ENCODE results near the gene CTPS1.

Gene CTPS1

DNA sequence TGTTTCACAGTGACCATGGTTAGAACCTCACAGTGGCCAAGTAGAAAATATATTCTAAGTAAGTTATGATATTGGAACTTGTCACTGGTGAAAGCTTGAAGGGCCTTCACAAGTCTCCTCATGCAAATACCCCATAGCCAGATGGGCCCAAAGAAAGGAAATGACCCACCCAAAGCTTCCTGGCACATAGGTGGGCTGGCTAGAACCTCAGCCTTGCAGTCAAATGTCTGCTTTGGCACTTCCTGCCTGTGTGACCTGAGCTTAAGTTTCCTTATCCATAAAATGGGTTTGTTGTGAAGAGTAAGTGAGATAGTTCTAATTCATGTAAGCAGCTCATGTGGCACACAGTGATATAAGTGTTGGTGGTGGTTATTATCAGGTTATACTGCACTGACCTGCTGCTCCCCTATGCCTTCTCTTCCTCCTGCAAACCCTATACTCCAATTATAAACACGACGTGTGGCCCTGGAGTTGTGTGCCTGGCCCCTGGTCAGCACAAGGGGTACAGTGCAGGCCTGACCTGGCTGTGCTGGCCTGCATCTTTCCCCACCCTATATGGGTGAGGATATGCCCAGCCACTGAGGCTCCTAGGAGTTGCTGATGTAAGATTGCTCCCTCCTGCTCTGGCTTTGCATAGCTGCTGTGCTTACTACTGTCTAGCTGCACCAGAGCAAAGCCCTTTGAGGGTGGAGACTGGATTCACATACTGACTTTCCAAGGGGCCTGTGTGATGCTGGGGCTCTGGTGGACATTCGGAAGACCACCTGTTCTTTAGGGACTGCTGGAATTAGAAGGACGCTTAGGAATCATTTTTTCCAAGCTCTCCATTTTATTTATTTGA is 46.7 kb downstream of the CTPS1 start:
- no peak for DNase-seq

DNA sequence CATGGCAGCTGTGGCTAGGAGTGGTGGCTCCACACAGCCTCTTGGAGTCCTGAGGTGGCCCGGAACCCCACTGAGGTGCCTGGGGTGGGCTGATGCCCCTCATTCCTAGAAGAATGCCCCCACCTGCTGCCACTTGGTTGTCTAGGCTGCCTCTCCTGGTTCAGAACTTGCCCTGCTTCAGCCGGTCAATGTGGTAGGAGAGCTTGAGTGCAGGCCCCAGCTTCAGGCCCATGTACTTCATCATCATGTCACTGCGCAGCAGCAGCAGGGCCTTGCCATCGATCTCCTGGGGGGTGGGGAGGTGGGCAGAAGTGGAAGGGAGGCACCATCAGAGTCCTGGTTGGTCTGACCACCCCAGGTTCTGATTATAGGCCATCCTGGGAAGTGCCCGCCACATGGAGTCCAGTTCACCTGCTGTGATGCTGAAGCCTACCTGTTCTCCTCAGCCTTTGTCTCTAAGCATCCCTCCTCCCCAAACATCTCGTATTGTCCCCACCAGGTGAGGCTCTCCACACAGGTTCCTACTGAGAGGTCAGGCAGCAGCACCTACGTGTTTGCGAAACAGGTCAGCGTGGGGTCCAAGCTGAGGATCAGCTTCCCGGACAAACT is 48.6 kb downstream of the CTPS1 start:
- DNase-seq = no peak

DNA sequence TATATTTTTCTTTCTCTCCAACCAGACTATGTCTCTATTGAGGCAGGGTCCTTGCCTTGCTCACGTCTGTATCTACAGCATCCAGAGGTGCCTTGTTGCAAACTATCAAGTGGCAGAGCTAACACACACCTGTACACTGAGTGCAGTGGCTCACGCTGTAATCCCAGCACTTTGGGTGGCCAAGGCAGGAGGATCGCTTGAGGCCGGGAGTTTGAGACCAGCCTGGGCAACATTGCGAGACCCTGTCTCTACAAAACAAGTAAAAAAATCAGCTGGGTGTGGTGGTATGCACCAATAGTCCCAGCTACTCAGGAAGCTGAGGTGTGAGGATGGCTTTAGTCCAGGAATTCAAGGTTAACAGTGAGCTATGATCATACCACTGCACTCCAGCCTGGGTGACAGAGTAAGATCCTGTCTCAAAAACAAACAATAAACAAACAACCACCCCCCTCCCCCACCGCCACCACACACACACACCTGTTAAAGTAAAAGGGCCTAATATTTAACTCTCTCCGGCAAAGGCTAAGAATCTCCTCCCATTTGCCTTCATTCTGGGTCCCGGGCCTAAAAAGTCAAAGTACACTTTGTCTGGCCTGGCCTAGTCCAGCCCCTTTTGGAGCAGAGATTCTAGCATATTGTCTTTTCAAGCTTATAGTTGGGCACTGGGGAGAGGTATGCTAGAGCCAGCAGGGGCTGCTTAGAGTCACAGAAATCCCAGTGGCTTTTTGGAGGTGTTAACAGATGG is 51.5 kb downstream of the CTPS1 start:
- DNase-seq = no peak

DNA sequence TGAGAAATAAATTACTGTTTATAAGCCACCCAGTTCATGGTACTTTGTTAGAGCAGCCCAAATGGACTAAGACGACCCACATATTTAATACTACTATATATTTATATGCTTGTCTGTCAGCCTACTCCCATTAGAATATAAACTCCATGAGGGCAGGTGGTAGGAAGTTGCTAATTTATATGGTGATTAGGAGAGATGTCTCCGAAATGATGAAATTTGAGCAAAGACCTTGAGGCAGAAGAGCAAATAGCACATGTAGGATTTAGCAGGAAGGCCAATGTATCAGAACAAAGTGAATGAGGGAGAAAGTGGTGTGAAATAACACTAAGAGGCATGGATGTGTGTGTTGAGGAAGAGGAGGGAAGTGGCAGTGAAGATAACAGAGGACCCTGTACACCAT is 52.7 kb downstream of the CTPS1 start:
- no peak for DNase-seq

DNA sequence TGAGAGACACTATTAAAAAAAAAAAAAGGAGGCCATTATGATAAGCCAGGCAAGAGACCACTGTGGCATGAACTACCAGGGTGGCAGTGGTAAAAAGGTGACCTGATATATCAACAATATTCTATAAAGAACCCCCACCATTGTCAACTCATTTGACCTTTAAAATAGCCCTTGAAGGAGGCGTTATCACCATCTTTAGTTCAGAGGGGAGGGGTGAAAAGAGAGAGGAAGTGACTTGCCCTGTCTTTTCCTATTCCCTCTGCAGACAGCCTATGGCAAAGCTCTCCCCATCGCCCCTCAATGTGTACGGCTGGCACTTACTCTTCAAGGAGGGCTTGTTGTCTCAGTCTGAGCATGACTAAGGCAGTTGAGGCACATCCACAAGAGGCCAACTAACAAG is 53.8 kb downstream of the CTPS1 start:
- no peak for DNase-seq

DNA sequence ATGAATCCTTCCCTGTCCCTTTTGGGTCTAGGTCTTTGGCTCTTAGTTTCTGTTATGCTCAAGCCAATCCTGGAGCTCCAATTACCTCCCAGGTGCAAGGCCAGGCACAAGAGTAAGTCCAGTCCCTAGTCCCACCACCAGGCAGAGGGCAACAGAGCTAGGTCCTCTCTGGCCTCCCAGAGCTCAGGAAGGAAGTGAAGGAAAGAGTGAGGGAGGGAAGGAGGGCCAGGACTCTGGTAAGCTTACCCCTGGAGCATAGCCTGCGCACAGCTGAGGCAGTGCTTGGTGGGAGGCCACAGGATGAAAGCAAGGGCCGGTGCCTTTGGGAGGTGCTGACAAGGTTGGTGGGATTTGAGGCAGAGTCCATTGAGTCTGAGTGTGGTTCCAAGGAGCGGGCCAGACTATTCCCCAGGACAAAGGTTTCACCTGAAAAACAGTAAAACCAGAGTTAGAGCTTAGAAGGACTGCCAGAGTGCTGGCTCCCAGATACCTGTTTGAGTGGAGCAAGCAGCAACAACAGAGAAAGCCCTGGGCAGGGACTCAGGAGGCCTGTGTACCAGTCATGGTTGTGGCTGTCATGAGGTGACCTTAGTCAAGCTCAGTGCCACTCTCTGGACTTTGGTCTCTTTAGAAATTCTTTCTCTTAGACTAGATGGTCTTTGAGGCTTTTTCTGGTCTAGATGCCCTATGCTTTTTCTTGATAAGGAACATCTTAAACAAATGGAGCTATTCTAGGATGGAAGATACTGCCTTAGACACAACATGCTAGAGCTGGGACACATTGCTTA is 57.8 kb downstream of the CTPS1 start:
- no peak for DNase-seq

DNA sequence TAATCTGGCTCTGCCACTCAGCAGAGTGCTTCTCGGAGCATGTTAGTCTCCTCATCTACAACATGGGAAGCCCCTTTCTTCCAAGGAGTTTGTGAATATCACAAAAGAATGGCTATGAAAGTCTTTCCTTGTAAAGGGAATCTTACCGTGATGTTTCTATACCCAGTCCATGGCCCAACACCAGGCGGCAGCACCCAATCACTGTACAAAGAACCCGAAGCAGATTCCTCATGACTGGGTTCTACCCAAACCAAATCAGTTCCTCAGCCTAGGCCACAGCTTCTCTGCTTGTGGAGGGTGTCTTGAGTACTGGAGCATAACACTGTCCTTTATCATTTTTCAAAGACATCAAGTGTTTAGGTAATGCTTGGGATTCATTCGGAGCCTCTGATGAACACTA is 58.6 kb downstream of the CTPS1 start:
- no peak for DNase-seq

DNA sequence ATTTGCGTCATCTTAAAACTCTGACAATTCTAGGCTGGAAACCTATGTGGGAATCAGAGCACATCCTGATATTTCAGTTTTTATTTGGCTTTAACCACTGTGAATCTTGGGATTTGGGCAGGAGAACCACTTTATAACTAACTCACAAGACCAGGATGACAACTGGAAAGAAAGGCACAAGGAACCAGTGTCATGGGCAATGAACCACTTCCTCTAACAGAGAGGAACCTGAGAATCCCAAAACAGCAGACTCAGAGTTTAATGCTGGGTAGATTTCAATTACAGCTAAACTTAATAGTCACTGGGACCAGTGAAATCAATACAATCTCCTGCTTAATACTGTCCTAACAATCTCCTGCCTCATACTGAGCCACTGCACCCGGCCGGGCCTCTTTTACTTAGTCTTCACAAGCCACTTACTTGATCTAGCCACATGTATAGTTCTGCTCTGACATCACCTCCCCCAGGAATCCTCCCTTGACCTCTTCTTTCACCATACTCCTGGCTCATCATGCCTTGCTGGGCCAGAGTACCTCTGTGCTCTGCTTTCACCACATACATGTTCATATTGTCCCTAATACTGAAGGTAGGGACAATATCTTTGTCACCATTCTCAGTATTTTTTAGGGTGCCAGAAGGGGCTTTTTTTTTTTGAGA is 62.2 kb downstream of the CTPS1 start:
- DNase-seq = no peak

DNA sequence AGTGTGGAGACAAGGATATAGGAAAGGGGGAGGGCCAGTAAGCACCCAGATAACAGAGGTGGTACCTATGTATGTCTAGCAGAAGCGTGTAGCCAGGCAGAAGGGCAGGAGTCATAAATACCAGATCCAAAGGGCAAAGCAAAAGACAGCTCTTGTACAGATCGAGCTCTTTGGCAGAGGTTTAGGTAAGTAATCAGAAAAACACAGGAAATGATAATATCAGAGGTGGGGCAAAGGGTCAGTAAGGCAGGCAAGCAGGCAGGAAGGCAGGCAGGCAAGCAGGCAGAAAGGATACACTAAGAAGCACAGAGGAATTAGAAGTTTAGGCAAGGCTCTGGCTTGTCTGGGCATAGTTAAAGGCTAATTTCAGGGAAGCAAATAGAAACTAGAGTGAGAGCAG is 64.7 kb downstream of the CTPS1 start:
- DNase-seq = no peak

DNA sequence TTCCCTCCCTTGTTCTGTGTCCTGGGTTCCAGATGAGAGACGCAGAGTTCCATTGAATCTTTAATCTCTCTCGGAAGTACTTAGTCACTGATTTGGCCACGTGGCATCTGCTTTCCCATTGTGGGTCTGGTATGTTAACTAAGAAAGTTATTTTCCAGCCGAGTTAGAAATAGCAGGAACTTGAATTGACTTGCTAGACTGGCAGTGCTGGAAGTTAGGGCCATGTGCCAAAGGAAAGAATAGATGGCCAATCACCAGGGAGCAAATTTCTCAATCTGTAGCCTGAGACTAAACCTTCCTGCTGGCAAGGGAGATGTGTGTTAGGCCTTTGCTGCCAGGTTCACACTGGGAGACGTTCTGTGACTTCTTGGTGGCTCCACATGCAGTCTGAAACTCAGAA is 66.2 kb downstream of the CTPS1 start:
- DNase-seq = no peak

DNA sequence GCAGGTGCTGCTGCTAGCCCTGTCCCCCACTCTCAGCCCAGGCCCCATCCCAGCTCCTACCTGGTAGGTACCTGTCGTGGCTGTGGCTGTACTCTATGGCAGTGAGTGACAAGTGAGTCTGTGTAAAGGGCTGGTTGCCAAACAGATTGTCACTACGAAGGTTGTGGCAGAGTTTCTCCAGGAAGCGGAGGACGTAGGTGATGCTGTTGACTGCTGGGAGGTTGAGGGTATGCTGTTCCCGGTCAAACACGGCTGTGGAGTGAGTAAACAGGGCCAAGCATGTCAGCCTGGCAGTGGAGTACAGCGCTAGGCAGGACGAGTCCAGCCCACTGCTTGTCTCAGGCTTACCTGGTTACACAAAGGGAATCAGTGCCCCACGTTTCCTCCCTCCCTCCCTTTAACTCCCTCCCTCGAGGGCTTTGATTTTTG is 66.9 kb downstream of the CTPS1 start:
- no peak for DNase-seq

DNA sequence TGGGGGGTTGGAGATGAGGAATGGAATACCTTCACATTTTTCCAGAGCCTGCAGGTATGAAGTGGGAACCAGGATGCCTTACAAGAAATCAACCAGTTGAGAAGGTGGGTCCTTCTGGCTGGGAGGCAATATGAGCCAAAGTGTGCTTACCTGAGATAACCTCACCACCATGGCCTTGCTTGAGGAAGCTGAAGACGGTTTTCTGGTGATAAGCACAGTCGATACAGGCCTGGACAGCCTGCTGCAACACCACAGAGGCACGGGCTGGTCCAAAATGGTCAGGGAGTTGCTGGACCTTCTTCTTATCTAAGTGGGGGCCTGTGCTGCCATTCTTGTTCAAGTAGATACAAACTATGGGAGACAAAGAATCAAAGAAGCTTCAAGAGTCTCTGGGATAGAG is 69.0 kb downstream of the CTPS1 start:
- DNase-seq = no peak

DNA sequence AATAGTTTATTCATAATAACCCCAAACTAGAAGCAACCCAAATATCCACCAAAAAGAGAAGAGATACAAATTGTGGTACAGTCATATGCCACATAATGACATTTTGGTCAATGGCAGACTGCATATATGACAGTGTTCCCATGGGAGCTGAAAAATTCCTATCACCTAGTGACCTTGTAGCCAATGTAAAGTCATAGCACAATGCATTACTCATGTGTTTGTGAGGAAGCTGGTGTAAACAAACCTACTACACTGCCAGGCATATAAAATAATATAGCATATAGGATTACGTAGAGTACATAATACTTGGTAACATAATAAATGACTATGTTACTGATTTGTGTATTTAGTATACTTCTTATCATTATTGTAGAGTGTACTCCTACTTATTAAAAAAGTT is 71.5 kb downstream of the CTPS1 start:
- no peak for DNase-seq

DNA sequence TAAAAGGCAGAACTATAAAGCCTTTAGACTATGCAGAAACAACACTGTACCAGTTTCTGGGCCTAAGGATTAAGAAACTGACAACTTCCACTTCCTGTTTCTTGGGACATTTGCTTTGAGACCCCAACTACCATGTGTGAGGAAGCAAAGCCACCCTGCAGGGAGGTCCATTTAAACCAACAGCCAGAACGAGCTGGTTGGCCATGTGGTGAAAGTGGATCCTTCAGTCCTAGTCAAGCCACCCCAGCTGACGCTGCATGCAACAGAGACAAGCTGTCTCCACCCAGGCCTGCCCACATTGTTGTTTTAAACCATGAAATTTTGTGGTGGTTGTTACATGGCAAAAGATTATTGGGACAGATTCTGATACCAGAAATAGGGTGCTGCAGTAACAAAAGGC is 73.8 kb downstream of the CTPS1 start:
- DNase-seq = no peak

DNA sequence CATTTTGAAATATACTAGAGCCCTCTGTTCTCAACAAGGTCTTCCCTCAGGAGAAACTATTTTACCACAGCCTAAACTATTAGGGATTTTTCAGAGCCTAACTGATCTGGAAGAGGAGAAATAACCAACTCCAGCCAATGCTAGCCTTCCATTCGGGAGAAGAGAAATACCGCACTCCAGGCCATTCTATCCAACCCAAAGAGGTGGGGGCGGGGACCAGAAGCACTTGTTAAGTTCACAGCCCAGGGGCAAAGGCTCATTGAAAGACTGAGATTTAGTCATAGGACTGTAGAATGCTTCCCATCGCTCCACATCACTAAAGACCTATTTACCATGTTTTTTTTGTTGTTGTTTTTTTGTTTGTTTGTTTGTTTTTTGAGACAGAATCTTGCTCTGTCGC is 77.4 kb downstream of the CTPS1 start:
- no peak for DNase-seq
